ENCODE measurements around the gene ZNF133. TPM values are rescaled to one million over a fixed set of nuclear protein-coding genes. Genes with fewer than 3 reads are reported as not detected.

ZNF133 gene
- total and polyA plus RNA-seq, 2 of the 13 experiments (the other 11 are each of a cell fraction or from before 2014, with no cell fraction given) = 23.5 to 26.7 TPM

- no peak for TF ChIP-seq ZNF281 (CRISPR knock-in tag; IDR thresholded peaks at IDR 0.05; ENCODE audit: borderline replicate concordance)
- no peak for TF ChIP-seq RFX3 (CRISPR knock-in tag; IDR thresholded peaks at IDR 0.05)
- no peak for TF ChIP-seq CCAR2 (optimal IDR thresholded peaks at IDR 0.05; ENCODE audit: low read depth, low read length)
- 0 out of 2 replicates have a peak, but pooled peaks have one; percentile 47 for TF ChIP-seq SIN3B (IDR thresholded peaks at IDR 0.05; ENCODE audit: low read length)
- no peak for TF ChIP-seq ZNF496 (CRISPR knock-in tag; IDR thresholded peaks at IDR 0.05; ENCODE audit: insufficient replicate concordance)
- no peak for TF ChIP-seq ZNF460 (CRISPR knock-in tag; IDR thresholded peaks at IDR 0.05; ENCODE audit: borderline replicate concordance)
- TF ChIP-seq ZNF569 (CRISPR knock-in tag; IDR thresholded peaks at IDR 0.05; ENCODE audit: borderline replicate concordance) = no peak
- TF ChIP-seq NCOA2 (CRISPR knock-in tag; IDR thresholded peaks at IDR 0.05) = no peak
- no peak for TF ChIP-seq ZIK1 (CRISPR knock-in tag; IDR thresholded peaks at IDR 0.05; ENCODE audit: borderline replicate concordance, low read depth)
- TF ChIP-seq ZNF253 (CRISPR knock-in tag; IDR thresholded peaks at IDR 0.05; ENCODE audit: borderline replicate concordance) = no peak
- no peak for TF ChIP-seq SOX6 (IDR thresholded peaks at IDR 0.05)
- TF ChIP-seq SOX6 (CRISPR knock-in tag; IDR thresholded peaks at IDR 0.05) = no peak
- peak; percentile 72; the same call in 1 of the 2 replicates for TF ChIP-seq HMGXB3 (CRISPR knock-in tag; IDR thresholded peaks at IDR 0.05; ENCODE audit: borderline replicate concordance)
- no peak for TF ChIP-seq RFXAP (CRISPR knock-in tag; IDR thresholded peaks at IDR 0.05; ENCODE audit: borderline replicate concordance)
- no peak for TF ChIP-seq NFKB2 (CRISPR knock-in tag; IDR thresholded peaks at IDR 0.05; ENCODE audit: borderline replicate concordance)
- no peak for TF ChIP-seq BCL3 (CRISPR knock-in tag; IDR thresholded peaks at IDR 0.05)
- TF ChIP-seq ZNF619 (CRISPR knock-in tag; IDR thresholded peaks at IDR 0.05) = no peak
- no peak for TF ChIP-seq ZNF17 (CRISPR knock-in tag; IDR thresholded peaks at IDR 0.05)
- TF ChIP-seq ZBTB34 (CRISPR knock-in tag; IDR thresholded peaks at IDR 0.05) = no peak
- no peak for TF ChIP-seq ZNF703 (CRISPR knock-in tag; IDR thresholded peaks at IDR 0.05; ENCODE audit: borderline replicate concordance)
- no peak for TF ChIP-seq KDM4B (CRISPR knock-in tag; IDR thresholded peaks at IDR 0.05)
- TF ChIP-seq ZNF296 (CRISPR knock-in tag; conservative IDR thresholded peaks at IDR 0.05) = no peak
Observed at GRCh38 chr20:18276821-18277220, 11.5 kb upstream of the ZNF133 start (continued).
